ENCODE results near the gene SCUBE1. TPM values are rescaled to one million over a fixed set of nuclear protein-coding genes. Genes with fewer than 3 reads are reported as not detected.

SCUBE1 gene
- total and polyA plus RNA-seq, 2 experiments from 2014 or later = 2.1 to 2.2 TPM

DNA sequence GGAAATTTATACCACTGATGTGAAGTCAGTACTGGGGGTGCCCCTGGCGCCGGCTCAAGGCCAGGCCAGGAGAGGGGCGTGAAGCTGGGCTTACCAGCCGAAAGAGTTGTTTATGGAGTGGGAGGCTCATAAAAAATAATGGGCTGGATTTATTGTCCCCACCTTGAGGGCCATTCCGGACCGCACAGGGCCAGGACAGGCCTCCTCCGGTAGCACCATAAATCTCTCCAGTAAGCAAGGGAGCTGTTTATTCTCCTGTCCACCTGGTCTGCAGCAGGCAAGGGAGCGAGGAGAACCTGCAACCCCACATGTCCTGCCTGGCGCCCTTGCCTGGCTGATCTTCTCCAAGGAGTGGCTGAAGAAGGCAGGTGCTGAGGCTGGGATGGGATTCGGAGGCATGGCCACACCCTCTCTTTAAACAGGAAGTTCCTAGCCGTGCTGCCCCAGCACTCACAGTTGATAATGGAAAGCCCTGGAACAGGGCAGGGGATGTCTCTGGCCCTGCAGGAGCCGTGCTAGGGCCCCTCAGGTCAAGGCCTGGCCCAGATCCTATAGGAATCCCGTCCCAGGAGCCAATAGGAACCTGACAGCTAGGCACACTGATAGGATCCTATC is 65.1 kb downstream of the SCUBE1 start:
- Histone ChIP-seq H3K27ac (no peak overlapping the region), H3K4me3 (no peak overlapping the region), H4K20me1 (ENCODE audit: insufficient read depth, poor library complexity, severe bottlenecking) (no peaks in the 10 kb centered on the region), H2AFZ (no peak overlapping the region), H3K79me2 (no peaks in the 10 kb centered on the region), H3K36me3 (replicated peaks; ENCODE audit: insufficient read depth, low read depth) (no peaks in the 10 kb centered on the region), H3K4me2 (no peak overlapping the region), H3K9me3 (ENCODE audit: low read depth) (no peaks in the 10 kb centered on the region), H3K9me2 (replicated peaks; ENCODE audit: insufficient read depth) (no peaks in the 10 kb centered on the region), H3K27me3 (no peaks in the 10 kb centered on the region), H3K4me1 (ENCODE audit: insufficient read depth) (peaks cover 7% of the 10 kb centered on the region)
- TF ChIP-seq EZH2phosphoT487 (IDR thresholded peaks at IDR 0.05; ENCODE audit: low read depth, severe bottlenecking, unreplicated experiment) = no peak
- TF ChIP-seq, protein P1, sequence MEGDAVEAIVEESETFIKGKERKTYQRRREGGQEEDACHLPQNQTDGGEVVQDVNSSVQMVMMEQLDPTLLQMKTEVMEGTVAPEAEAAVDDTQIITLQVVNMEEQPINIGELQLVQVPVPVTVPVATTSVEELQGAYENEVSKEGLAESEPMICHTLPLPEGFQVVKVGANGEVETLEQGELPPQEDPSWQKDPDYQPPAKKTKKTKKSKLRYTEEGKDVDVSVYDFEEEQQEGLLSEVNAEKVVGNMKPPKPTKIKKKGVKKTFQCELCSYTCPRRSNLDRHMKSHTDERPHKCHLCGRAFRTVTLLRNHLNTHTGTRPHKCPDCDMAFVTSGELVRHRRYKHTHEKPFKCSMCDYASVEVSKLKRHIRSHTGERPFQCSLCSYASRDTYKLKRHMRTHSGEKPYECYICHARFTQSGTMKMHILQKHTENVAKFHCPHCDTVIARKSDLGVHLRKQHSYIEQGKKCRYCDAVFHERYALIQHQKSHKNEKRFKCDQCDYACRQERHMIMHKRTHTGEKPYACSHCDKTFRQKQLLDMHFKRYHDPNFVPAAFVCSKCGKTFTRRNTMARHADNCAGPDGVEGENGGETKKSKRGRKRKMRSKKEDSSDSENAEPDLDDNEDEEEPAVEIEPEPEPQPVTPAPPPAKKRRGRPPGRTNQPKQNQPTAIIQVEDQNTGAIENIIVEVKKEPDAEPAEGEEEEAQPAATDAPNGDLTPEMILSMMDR (IDR thresholded peaks at IDR 0.05; ENCODE audit: poor library complexity) = no peak
- no peak for TF ChIP-seq EZH2 (IDR thresholded peaks at IDR 0.05; ENCODE audit: borderline replicate concordance)
- no peak for DNase-seq (ENCODE audit: low spot score)
- WGBS (ENCODE audit: low lambda C conversion rate, missing lambda C conversion rate) = 40% methylated on average over 13 of the region's 13 CpGs

DNA sequence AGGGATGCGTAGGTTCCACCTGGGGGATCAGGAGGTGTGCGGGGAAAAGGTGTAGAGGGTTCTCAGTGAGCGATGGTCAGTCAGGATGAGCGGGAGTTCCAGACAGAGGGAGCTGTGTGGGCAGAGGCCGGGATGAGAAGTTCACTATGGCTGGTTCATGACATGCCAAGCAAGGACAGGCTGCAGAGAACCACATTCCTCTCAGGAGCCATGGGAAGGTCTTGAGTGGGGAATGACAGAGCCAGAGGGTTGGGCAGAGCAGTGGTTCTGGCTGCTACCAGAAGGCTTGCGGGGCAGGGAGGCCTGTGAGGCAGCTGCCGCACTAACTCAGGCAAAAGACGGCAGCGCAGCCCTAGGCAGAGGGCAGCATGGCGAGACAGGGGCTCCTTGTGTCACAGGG is 66.1 kb downstream of the SCUBE1 start:
- Histone ChIP-seq H2AFZ (no peak overlapping the region), H3K27ac (no peak overlapping the region), H3K79me2 (no peaks in the 10 kb centered on the region), H3K9me3 (ENCODE audit: low read depth) (no peaks in the 10 kb centered on the region), H3K4me1 (ENCODE audit: insufficient read depth) (peaks cover 7% of the 10 kb centered on the region), H3K9me2 (replicated peaks; ENCODE audit: insufficient read depth) (no peaks in the 10 kb centered on the region), H3K27me3 (no peaks in the 10 kb centered on the region), H3K4me3 (no peak overlapping the region), H3K4me2 (no peak overlapping the region), H4K20me1 (ENCODE audit: insufficient read depth, poor library complexity, severe bottlenecking) (no peaks in the 10 kb centered on the region), H3K36me3 (replicated peaks; ENCODE audit: insufficient read depth, low read depth) (no peaks in the 10 kb centered on the region)
- DNase-seq (ENCODE audit: low spot score) = no peak
- WGBS (ENCODE audit: low lambda C conversion rate, missing lambda C conversion rate) = 97% methylated on average over 10 of the region's 10 CpGs
- TF ChIP-seq, protein P1 (IDR thresholded peaks at IDR 0.05; ENCODE audit: poor library complexity) = no peak
- TF ChIP-seq EZH2 (IDR thresholded peaks at IDR 0.05; ENCODE audit: borderline replicate concordance) (no peak), EZH2phosphoT487 (IDR thresholded peaks at IDR 0.05; ENCODE audit: low read depth, severe bottlenecking, unreplicated experiment) (no peak)

DNA sequence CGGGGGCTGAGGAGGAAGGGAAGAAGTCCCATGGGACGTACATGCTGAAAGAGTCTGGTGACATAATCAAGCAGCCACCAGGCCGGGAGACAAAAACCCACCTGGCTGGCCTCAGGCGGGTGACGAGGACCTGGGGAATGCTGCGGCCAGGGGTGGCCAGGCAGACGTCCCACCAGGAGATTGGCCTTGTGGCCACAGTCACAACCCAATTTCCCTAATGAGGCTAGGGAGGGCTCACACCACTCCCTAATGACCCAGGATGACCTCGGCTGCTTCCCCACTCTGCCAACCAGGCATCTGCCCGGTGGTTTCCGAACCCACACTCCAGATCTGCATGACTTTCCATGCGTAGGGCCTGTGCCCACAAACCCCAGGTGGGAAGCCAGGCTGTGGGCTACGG is 66.9 kb downstream of the SCUBE1 start:
- WGBS (ENCODE audit: low lambda C conversion rate, missing lambda C conversion rate) = 92% methylated on average over 12 of the region's 12 CpGs

More for the DNA sequence above, 66.9 kb downstream of the SCUBE1 start:
- Histone ChIP-seq H3K27me3 (no peaks in the 10 kb centered on the region), H2AFZ (no peak overlapping the region), H3K4me3 (no peak overlapping the region), H3K9me3 (ENCODE audit: low read depth) (no peaks in the 10 kb centered on the region), H4K20me1 (ENCODE audit: insufficient read depth, poor library complexity, severe bottlenecking) (no peaks in the 10 kb centered on the region), H3K36me3 (replicated peaks; ENCODE audit: insufficient read depth, low read depth) (no peaks in the 10 kb centered on the region), H3K9me2 (replicated peaks; ENCODE audit: insufficient read depth) (no peaks in the 10 kb centered on the region), H3K79me2 (no peaks in the 10 kb centered on the region), H3K4me2 (no peak overlapping the region), H3K27ac (no peak overlapping the region), H3K4me1 (ENCODE audit: insufficient read depth) (peaks cover 7% of the 10 kb centered on the region)
- no peak for TF ChIP-seq EZH2phosphoT487 (IDR thresholded peaks at IDR 0.05; ENCODE audit: low read depth, severe bottlenecking, unreplicated experiment)
- TF ChIP-seq, protein P1 (IDR thresholded peaks at IDR 0.05; ENCODE audit: poor library complexity) = no peak
- no peak for TF ChIP-seq EZH2 (IDR thresholded peaks at IDR 0.05; ENCODE audit: borderline replicate concordance)
- DNase-seq (ENCODE audit: low spot score) = no peak
